HG03060 (cell line): ENCODE results near the gene ELMOD1.
"Not testable (repeated sequence)": the region's sequence is repeated elsewhere in the genome, so short reads cannot be mapped to it uniquely, and the experiment has no call there.

Source experiments
- ATAC-seq: cut with Tn5 transposase; IDR thresholded peaks from one replicate; pipeline ENCODE4 v1.9.1; 2021; ENCODE audit warnings: low read depth, moderate number of reproducible peaks; ENCODE audit not compliant: unreplicated experiment

Gene ELMOD1

DNA sequence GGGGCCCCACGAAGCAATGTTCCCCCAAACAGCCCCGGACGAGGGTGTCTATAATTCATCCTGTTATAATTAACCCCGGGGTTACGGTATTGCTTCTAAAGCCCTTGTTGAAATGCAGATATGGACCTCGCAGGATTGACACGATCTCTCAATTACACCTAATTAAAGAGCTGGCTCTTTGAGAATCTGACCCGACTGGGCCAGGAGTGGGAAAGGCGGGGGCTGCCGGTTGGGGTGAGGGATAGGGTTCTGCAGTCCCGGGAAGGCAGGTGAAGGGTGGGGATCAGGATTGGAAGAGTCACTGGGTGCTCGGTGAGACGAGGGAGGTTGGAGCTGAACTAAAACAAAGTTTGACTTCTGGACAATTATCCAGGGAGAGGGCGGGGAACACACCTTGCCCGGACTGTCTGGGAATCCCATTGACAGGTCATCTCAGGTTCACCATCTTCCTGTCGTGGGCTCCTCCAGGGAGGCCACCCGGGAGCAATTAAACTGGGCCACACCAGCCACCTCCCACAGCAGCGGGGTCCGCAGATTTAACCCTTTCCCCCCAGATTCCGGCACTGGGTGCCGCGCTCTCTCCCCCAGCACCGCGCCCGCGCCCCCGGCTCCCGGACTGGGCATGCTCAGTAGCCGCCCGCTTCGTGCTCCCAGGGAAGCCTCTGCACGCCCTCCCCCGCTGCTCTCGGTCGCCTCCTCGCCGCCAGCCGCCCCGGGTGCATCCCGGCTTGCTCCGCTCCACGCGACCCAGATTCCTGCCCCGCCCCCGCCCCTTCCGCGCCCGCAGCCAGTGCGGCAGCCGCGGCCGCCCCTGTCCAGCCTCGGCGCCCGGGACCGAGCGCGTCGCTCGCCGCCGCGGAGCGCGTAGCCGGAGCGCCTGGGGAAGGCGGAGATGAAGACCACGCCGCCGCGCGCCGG is at the start of gene ELMOD1:
Gene ELMOD1 (plus strand): TSS at position 688 of the 918 bp plus-strand sequence. CDS start 27,043 bp downstream, outside the sequence.
- no peak for ATAC-seq

DNA sequence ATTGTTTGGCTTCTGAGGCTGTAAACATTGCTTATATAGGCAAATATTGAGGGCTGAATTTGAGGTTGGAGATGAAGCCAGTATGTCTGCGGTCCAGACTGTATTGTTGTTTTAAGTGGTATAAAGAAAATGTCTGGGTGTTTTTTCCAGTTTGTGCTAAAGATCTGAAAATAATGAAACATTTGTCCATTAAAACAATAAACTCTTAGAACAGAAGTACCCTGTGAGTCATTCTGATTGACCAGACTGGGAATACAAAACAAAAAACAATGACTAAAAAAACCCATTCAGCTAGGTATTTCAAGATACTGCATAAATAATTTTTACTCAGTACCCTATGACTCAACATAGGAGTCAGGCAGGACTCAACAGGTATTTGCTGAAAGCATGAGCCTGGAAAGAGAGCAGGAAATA is 45.8 kb upstream of the ELMOD1 start:
- ATAC-seq: no peak

- no peak for ATAC-seq
Observed at GRCh38 chr11:107547961-107548360, 43.0 kb upstream of the ELMOD1 start.

- ATAC-seq: no peak
Observed at GRCh38 chr11:107549253-107549953, 41.5 kb upstream of the ELMOD1 start.

DNA sequence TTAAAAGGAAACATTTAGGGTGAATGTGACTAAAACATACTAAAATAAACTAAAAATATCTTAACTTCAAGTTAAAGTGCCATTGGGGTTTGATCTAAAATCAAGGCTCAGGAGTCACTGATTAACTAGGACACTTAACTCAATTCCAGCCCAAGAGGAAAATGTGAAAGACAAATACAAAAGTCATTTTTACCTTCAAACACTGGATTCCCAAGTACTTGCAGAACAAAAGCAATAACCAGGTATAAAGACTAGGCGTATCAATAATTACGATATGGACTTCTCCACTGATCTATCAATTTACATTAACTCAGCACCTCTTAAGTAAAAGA is 41.0 kb upstream of the ELMOD1 start:
- no peak for ATAC-seq

DNA sequence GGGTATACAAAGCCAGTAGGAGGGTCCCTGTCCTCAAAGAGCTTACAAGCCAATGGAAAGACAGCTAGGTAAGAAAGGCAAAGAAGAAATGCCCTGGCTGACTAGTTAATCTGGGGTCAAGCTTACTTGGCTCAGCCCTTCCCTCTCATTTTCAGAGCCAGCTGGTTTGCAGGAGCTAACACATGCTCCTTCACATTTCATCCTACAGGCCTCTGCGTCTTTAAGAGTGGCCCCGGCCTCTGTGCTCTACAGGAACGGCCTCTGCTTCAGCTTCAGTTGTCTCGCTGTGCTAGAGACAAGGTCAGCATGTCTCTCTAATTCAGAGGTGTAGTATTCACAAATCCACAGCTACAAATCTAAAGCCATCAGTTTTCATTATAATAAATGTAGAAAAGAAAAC is 40.6 kb upstream of the ELMOD1 start:
- no peak for ATAC-seq

- no peak for ATAC-seq
Observed at GRCh38 chr11:107561688-107562087, 29.3 kb upstream of the ELMOD1 start.

DNA sequence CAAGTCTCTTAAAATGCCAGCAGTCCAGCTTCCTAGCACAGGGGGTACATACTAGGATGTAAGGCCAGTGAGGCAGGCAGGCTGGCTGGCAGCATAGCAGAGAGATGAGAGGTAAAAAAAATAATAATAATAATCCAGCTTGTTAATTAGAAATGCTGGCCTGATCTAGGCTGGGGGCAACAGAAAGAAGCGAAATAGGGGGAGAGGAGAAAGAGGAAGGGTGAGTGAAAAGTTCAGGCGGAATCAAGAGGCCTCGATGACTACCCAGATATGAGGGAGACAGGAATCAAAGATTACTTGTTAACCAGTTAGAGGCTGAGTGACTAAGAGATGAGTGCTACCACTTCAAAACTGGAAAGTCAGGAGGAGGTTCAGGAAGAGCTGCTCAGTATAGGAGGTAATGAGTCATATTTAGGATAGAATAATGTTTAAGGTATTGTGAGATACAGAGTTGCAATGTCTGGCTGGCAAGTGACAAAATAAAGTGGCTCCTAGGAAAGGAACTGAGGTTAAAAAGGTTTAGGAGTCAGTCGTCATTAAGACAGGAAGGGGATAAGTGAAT is 28.2 kb upstream of the ELMOD1 start:
- no peak for ATAC-seq

DNA sequence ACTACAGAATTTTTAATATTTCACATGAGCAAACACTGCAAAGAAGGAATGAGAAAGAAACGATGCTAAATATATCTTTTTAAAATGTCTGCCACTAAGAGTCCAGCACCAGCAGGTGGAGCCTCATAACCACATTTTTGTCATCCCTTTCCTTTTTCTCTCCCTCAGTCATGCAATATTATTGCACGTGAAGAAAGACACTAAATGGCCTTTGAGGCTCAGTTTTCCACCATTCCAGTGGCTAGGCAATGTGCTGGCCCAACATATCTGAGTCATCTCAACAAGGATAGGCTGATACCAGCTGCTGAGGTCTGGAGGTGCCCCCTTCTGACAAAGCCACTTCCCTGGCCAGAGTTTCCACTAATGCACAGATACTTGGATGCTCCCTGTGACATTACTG is 27.2 kb upstream of the ELMOD1 start:
- ATAC-seq: peak; percentile 24

DNA sequence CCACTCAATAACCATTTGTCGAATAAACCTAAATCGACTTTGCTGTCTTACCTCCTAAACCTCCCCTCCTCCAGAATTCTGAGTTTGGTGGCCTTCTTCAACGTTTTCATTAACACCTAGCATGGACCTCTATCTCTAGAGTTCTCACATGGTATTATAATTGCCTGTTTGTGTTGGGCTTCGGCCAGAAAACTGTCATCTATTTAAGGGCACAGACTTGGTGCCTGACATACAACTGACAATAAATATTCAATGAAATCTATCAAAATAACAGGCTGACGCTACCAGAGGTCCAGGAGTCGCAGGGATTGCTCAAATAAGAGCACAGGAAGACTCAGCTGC is 26.1 kb upstream of the ELMOD1 start:
- ATAC-seq: peak; percentile 3

DNA sequence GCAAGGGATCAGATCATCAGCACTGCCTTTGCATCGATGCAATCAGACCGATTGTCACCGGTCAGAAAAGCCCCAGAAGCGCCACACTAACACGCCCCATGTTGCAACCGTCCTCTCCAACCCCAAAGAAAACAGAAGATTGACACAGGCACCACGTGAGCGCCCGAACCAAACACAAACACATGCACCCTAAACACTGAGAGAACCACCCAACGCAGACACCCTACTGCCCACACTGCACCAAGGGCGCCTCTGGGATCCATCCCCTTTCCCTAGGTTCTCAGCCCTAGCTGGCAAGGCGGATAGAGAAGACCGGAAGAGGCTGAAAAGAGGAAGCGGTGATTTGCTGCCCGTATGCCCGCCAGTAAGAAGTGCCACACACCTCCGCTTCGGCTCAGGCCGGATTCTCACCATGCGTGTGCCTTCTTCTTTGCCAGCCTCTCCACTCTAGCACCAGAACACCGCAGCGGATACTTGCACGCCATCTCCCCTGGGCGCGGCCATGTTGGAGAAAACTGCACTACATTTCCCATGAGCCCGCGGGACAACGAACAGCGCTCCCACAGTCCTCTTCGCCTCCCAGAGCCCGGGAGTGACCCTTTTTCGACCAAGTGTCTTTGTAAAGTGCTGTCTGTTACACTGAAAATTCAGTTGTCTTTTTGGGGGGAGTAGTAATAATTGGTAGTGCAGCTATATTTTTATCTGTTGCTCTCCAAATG is 25.6 kb upstream of the ELMOD1 start, which contains the start of gene ALKBH8:
Gene ALKBH8 (minus strand): TSS at position 517 of the 719 bp plus-strand sequence. CDS start 4,842 bp downstream, outside the sequence.
- peak; percentile 64 for ATAC-seq

DNA sequence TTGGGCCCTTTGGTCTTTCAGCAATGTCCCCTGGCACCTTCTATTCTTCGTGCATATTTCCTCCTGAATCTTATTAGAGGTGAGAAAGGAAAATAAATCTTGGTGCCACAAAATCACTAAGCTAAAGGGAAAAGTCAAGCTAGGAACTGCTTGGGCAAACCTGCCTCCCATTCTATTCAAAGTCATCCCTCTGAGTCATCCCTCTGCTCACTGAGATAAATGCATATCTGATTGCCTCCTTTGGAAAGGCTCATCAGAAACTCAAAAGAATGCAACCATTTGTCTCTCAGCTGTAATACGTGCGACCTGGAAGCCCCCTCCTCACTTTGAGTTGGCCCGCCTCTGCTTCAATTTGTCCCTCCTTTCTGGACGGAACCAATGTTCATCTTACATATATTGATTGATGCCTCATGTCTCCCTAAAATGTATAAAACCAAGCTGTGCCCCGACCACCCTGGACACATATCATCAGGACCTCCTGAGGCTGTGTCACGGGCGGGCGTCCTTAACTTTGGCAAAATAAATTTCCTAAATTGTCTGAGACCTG is 24.9 kb upstream of the ELMOD1 start:
- ATAC-seq: not testable (repeated sequence)

- ATAC-seq: no peak
Observed at GRCh38 chr11:107566569-107566968, 24.4 kb upstream of the ELMOD1 start.

DNA sequence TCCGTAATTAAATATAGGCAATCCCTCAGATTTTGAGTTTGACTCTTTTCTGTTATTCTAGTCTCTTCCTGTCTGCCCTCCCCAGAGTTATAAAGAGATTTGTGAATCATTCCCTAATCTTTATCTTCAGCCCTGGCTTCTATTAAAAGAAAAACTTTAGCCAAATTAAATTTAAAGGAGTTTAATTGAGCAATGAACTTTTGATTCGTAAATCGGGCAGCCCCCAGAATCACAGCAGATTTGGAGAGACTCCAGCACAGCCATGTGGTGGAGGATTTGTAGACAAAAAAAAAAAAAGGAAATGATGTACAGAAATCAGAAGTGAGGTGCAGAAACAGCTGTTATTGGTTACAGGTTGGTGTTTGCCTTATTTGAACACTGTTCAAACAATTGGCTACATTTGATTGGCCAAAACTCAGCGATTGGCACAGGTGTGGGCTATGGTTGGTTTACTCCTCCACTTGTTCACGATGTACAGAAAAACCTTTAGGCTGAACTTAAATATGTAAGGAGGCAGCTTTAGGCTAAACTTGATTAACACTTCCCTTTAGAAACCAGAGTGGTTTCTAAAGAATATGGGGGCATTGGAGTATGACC is 23.1 kb upstream of the ELMOD1 start:
- no peak for ATAC-seq

DNA sequence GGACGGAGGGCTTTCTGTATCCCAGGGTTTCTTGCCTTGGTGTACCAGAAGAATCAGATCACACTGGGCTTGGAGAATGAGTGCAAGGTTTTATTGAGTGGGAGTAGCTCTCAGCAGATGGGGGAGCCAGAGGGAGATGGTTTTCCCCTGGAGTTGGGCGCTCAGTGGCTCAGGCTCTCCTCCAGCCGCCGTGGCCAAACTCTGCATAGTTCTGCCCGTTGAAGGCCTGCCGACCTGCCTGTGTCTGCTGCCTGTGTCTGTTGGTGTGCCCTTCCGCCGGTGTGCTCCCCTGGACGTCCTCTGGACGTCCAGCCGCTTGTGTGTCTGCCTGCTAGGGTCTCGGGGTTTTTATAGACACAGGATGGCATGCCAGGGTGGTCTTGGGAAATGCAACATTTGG is 20.9 kb upstream of the ELMOD1 start:
- no peak for ATAC-seq

DNA sequence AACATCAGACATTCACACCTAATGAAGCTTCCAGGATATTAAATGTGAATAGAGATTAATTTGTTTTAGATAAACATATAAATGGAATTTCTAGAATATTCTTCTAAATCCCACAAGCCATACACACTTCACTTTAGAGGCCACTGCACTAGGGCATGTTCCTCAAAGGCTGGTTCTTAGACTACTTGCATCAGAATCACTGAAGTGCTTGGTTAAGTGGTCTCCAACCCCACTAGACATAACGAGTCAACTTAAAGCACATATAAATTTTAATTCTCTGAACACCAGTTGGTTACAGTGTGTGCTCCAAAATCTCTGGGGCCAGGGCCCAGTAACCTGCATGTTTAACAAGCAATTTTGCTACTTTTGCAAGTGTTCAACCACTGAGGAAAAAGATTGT is 17.5 kb upstream of the ELMOD1 start:
- ATAC-seq: no peak

GRCh38 chr11:107576497-107577345 is 14.2 kb upstream of the ELMOD1 start:
- not testable (repeated sequence) for ATAC-seq

- no peak for ATAC-seq
Observed at GRCh38 chr11:107577346-107577711, 13.6 kb upstream of the ELMOD1 start.

DNA sequence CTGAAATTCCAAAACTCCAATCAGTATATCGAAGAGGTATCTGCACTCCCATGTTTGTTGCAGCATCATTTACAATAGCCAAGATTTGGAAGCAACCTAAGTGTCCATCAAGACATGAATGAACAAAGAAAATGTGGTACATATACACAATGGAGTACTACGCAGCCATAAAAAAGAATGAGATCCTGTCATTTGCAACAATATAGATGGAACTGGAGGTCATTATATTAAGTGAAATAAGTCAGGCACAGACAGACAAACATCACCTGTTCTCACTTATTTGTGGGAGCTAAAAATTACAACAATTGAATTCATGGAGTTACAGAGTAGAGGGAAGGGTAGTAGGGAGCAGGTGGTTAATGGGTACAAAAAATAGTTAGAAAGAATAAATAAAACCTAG is 11.8 kb upstream of the ELMOD1 start:
- ATAC-seq: not testable (repeated sequence)
